GM21825 (cell line): ENCODE results near the gene USP32.
"Not testable (repeated sequence)": the region's sequence is repeated elsewhere in the genome, so short reads cannot be mapped to it uniquely, and the experiment has no call there.

Source experiments
- ATAC-seq: cut with Tn5 transposase; IDR thresholded peaks from one replicate; pipeline ENCODE4 v1.9.1; 2021; ENCODE audit warnings: mild to moderate bottlenecking, moderate library complexity; ENCODE audit not compliant: unreplicated experiment

The USP32 gene

DNA sequence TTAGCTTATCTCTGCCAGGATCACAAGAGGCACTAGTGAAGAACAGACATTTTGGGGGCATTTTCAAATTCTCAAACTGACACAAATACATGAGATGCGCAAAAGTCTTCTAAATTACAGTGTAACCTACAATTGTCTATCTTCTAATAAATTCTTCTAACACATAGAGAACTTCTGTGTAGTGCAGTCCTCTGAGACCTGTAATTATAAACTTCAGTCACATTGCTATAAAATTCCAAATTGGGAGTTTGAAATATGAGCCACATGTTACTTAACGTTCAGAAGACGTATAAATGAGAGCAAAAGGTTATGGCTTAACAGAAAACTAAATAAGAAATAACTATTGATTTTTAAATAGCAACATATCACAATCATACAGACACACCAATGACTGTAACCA, 12.5 kb downstream of the USP32 start:
- ATAC-seq: not testable (repeated sequence)

DNA sequence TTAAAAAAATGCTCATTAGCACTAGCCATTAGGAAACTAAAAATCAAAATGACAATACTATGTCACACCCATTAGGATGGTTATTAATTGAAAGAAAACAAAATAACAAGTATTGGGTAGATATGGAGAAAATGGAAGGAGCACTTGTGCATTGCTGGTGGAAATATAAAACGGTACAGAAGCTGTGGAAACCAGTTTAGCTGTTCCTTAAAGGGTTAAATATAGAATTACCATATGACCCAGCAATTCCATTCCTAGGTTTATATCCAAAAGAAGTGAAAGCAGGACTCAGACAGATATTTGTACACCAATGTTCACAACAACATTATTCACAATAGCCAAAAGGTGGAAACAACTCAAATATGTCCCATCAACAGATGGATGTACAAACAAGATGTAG, 13.7 kb downstream of the USP32 start:
- not testable (repeated sequence) for ATAC-seq

DNA sequence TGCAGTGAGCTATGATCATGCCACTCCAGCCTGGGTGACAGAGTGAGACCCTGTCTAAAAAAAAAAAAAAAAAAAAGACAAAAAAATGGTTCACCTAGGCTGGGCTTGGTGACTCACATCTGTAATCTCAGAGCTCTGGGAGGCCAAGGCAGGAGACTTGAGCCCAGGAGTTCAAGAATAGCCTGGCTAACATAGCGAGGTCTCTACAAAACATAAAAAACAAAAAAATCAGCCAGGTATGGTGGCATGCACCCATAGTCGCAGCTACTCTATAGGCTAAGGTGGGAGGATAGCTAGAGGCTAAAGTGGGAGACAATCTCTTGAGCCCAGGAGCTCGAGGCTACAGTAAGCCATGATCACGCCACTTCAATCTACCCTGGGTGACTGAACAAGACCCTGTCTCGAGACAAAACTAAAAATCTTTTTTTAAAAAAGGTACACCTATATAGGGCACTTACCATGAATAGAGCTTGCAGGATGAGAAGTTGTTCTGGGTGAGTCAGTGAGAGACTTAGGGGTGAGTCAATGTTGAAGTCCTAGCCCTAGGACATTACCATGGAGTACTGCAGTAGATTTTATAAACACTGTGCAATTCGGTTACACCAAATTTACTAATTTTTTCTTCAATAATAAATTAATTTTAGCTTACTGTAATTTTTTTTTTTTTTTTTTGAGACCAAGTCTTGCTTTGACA, 19.0 kb downstream of the USP32 start:
- ATAC-seq: no peak

DNA sequence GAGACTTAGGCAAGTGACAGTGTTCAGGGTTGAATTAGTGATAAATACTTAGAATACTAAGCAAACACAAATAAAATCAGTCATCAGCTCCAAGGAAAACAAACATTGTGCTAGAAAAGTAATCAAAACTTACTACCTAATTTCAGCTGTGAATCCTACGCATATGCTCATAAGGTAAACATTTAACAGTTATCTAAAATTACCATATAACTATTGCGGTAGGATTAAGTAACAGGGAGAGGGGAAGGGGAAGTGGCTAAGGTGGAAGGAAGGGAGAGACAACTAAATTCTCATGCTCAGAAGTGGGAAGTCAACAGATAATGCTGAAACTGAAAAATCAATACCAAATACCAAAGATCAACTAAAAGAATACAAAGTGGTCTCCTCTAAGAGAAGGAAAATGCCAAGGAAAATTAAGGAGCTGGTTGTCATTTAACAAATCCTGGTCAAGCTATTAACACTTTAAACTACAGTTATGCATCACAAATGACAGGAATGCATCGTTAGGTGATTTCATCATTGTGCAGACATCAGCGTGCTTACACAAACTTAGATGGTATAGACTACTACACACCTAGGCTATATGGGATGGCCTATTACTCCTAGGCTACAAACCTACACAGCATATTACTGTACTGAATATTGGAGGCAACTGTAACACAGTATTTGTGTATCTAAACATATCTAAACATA, 20.0 kb downstream of the USP32 start:
- no peak for ATAC-seq

DNA sequence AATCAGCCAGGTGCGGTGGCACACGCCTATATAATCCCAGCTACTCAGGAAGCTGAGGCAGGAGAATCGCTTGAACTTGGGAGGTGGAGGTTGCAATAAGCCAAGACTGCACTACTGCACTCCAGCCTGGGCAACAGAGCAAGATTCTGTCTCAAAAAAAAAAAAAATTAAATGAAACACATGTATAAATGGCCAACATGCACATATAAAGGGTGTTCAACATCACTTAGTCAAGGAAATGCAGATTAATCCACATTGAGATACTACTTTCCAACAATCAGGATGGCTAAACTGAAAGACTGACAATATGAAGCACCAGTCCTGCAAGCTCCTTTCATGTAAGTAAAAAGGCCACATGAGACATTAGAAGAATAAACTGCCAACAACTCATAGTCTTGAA, 20.5 kb downstream of the USP32 start:
- no peak for ATAC-seq

DNA sequence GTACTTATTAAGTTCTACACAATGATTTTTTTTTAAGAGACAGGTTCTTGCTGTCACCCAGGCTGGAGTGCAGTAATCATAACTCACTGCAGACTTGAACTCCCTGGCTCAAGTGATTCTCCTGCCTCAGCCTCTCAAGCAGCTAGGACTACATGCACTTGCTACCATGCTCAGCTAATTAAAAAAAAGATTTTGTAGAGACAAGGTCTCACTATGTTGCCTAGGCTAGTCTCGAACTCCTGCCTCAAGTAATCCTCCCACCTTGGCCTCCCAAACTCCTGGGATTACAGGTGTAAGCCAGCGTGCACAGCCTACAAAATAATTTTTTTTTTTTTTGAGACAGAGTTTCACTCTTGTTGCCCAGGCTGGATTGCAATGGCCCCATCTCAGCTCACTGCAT, 22.2 kb downstream of the USP32 start:
- no peak for ATAC-seq

DNA sequence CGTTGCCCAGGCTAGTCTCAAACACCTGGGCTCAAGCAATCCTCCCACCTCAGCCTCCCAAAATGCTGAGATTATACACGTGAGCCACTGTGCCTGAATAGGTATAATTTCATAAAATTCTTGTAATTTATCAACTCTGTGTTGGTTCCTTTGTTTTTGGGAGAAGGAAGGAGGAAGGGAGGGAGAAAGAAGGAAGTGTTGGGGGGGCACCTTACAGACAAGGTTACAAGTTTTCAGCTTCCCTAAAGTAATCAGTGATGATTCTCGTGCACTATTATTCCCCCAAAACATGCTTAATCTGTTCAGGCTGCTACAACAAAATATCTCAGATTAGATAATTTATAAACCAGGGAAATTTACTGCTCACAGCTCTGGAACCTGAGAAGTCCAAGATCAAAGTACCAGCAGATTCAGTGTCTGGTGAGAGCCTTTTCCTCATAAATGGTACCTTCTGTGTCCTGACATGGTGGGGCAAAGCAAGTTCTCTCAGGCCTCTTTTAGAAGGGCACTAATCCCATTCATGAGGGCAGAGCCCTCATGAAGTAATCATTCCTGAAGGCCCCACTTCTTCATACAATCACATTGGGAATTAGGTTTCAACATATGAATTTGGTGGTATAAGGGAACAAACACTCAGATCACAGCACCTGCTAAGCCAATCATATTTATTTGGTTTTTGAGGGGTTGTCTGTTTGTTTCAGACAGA, 28.1 kb downstream of the USP32 start:
- no peak for ATAC-seq

DNA sequence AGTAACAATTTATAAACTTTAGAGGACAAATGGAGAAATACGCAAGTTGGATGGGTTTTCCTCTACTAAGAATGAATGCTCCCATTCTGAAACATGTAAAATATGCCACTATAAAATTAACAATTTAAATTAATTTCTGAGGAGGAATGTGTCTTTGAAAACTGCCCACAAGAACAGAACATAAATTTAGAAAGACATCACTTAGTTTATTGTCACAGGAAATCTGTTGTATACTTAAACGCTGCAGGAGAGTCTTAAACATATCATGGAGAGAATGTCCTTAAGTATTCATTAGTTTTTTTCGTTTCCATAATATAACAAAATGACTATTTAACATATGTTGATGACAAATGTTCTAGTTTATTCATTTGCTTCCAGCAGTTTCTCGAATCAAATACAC, 29.6 kb downstream of the USP32 start:
- ATAC-seq: no peak

DNA sequence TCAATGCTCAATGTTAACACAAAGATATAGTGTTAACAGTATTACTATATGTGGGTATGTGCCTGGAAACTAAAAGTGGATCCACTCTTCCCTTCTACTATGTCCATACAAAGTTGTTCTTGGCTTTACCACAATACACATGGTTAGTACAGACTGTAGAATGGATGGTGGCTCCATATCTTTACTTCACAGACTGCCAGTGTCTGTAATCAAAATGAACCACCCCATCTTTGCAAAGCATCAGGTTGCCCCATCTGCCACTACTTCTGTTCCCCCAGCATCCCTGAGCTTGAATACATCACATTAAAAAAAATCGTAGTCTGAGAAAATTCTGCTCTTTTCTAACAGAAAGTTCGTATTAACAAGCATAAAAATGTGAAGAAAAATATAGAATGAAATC, 30.0 kb downstream of the USP32 start:
- no peak for ATAC-seq

DNA sequence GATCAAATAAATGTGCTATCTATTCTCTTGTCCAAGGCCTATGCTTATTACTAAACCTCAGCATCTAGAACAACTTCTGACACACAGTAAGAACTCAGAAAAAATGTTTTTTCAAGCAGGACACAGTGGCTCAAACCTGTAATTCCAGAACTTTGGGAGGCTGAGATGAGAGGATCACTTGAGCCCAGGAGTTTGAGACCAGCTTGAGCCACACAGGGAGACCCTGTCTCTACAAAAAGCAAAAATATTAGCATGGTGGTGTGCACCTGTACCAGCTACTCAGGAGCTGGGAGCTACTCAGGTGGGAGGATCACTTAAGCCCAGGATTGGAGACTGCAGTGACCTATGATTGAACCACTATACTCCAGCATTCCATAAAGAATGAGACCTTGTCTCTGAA, 32.5 kb downstream of the USP32 start:
- ATAC-seq: no peak

DNA sequence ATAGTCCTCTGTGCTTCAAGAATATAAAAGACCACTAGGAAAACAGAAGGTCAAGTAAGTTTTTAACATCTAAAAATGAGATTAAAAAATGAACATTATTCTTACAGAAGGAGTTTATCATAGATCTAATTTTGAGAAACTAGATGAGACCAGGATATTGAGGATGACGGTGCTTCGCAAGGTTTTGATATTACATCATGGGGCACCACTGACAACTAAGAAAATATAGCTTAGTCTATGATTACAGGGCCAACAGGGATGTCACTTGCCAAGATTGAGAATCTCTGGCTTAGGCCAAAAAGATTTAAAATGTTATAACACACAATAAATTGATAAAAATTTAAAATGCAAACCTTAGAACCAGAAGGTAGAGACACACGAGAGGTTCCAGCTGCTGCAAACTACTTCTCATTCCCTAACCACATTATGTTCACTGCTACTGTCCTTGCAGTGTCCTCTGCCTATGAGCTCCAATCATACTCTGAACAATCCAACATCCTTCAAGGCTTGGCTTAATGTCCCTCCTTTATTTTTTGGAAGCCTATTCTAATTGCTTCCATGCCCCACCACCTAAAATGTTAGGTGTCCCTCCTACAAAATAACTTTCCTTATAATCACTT, 33.2 kb downstream of the USP32 start:
- ATAC-seq: no peak

DNA sequence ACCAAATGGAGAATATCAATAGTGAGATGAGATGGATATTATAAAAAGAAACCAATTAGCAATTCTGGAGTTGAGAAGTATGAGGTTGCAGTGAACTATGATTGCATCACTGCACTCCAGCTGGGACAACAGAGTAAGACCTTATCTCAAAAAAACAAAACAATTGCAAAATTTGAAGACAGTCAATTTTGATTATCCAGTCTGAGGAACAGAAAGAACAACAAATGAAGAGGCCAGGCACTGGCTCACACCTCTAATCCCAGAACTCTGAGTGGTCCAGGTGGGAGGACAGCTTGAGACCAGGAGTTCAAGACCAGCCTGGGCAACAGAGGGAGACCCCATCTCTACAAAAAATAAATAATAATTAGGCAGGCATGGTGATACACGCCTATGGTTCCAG, 35.0 kb downstream of the USP32 start:
- ATAC-seq: no peak

DNA sequence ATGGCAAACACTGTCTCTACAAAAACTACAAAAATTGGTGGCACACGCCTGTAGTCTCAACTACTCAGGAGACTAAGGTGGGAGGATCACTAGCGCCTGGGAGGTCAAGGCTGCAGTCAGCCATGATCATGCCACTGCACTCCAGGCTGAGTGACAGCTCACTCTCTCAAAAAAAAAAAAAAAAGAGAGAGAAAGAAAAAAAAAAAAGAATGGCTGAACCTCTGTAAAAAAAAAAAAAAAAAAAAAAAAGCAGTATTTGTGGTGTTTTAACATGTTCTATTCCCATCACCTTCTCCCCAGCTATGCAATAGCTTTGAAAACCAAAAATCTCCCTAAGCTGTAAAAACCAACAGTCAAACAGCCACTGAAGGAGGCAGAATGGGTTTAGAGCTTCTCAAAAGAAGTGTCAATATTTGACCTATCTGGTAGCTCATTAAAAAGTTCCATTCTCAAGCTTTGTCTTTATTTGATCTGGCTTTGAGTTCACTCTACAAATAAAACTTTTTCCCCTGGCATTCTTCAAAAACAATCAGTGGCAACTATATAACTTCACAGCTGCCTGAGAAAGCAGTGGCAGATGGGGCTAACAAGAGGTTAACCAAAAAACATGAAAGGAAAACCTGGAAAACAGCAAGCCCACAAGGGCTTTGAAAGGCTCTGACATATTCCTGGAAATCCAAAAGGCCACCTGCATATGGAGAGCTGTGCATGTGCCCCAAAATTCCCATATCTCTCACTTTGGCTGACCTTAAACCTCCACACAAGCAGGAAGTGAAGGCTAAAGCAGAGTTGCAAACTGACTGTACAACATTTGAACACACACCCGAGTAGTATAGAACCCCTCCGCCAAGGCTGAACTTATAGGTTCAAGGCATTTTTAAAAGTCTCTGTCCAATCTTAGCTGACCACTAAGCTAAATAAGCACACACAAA, 36.0 kb downstream of the USP32 start:
- no peak for ATAC-seq

DNA sequence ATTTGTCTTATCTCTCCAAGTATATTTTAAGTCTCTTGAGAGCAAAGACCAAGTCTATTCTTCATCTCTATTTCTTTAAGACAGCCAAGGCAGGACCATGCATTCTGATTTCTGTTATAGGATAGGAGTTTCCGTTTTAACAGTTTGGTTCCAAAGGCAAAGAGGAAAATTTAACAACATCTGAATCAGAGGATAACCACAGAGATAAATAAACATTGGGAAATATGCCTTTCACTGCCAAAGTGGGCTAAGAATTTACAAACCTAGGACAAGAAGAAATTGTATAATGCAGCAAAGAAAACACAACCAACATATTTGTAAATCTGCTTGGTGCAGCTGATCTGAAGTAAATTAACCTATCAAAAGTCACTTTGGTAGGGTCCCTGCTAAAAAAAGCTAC, 37.7 kb downstream of the USP32 start:
- no peak for ATAC-seq

DNA sequence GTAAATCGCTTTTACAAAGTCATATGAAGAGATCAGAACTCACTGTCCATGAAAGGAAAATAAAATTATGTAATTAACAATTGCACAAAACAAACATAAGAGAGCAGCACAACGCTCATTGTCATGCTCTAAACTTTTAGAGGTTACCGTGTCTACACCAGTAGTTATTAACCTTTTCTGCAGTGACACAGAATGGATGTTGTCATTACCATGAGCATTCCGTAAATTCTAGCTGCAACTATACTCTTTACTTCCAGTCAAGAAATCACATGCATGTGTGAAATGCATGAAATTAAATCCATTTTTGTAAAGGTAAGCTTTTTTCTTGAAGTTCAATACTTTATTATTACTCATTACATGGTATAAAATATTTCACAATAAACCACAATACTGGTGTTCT, 38.2 kb downstream of the USP32 start:
- no peak for ATAC-seq

DNA sequence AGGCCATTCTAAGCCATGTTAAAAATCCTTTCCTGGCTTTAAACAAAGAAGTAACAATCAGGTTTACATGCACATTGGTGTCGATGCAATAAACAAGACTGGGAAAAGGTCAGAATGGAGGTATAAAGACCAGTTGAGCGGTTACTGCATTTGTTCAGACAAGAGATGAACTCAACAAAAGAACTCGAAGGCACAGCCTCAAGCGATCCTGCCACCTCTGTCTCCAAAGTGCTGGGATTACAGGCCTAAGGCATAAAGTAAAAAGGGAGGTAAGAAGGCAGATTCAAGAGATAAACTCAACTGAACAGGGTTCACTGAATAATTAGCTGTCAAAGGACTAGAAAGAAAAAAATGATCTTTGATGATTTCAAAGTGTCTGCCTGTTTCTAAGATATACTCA, 39.4 kb downstream of the USP32 start:
- ATAC-seq: no peak

DNA sequence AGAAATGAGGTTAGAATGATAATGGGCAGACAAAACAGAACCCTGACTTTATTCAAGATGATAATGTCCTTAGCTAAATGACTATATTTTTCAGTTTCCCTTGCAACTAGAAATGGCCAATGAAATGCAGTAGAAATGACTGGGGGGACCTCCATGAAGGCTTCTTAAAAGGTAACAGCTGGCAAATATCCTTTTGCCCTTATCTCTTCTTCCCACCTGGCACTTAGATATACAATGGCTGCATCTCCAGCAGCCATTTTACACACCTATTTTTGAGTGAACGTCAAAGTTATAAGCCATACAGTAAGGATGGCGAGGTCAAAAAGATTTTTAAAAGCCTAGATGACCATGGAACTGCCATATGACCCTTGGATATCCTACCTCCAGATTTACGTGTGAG, 39.9 kb downstream of the USP32 start:
- ATAC-seq: no peak

DNA sequence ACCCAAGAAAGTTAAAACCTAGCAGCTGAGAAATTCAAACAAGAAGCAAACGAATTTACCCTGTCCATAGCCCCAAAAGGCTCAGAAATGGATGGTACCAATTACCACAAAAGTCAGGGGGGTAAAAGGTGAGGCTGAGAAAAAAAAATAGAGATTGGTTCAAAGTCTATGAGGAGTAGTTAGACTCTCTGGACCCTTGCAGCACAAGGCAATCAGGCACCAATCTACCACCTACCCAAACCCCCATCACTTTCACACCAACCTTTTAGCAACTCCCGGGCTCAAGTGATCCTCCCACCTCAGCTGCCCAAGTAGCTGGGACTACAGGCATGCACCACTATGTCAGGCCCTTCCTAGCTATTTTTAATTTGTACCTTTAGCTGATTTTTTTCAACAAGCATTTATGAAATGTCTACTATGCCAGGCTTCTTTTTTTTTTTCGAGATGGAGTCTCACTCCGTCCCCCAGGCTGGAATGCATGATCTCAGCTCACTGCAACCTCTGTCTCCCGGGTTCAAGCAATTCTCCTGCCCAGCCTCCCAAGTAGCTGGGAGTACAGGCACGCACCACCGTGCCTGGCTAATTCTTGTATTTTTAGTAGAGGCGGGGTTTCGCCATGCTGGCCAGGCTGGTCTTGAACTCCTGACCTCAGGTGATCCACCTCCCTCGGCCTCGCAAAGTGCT, 40.8 kb downstream of the USP32 start:
- no peak for ATAC-seq

DNA sequence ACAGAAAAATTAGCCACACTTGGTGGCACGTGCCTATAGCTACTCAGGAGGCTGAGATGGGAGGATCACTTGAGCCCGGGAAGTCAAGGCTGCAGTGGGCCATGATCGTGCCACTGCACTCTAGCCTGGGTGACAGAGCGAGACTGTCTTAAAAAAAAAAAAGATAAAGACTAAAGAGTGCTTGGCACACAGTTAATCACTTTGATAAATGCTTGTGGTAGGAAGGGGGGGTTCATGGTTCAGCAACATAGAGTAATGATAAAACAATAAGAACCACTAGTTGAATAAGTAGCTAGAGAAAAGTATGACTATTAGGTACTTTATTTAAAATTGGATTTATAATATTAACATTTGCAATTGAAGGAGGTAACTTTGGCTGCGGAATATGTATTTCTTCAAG, 43.3 kb downstream of the USP32 start:
- ATAC-seq: no peak

DNA sequence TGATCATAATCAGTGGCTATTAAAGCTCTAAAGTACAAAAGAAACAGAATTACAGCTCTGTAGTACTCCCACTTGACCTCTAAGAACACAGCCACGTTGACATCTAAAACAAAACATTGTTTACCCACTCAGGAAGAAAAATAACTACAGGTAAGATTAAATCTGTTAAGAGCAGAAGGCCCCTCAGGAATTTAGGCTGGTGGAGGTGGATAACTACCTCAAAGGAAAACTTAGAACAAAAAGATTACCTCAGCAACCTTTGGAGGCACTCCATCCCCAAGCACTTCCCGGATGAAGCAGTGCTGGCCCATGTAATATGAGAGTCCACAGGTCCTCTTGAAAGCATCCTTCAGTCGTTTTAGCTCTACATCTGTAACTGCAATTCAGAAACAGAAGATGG, 46.7 kb downstream of the USP32 start:
- ATAC-seq: no peak
